IMR-90 (cell line): ENCODE measurements around the gene SMIM44. TPM values are rescaled to one million over a fixed set of nuclear protein-coding genes. Genes with fewer than 3 reads are reported as not detected.

Experiments
- ATAC-seq: fragments of 200-7000 bp; cut with Tn5 transposase; 2 replicates; pipeline ENCODE4 v1.9.1; 2020; ENCODE audit warnings: low read depth, mild to moderate bottlenecking, moderate library complexity
- BruUV-seq: library from RNA; stranded (reverse); fragments of 400-500 nt; replicated peaks from 2 replicates; lab custom pipeline; 2021; lab: Mats Ljungman, UMichigan
- CTCF ChIA-PET: fragments of 300-600 bp; formaldehyde crosslinking; extraction: SDS; loops from one replicate; lab custom pipeline; 2021; ENCODE audit warnings: antibody characterized with exemption; lab: Yijun Ruan, JAX
- POLR2A ChIA-PET: fragments of 300-600 bp; sonication (Branson Sonifier 250); formaldehyde crosslinking; loops from one replicate; lab custom pipeline; 2022; ENCODE audit warnings: antibody characterized with exemption; ENCODE audit not compliant: unreplicated experiment; lab: Charles Lee
- DNase-seq: peaks from one replicate; pipeline ENCODE4 v3.0.0; 2013
- H2AFZ ChIP-seq: replicated peaks from 2 replicates; pipeline ENCODE3; 2013; ENCODE audit warnings: low read length, mild to moderate bottlenecking; ENCODE audit not compliant: poor library complexity
- H2AK5ac ChIP-seq: 2 replicates; pipeline ENCODE4 v1.6.1; 2013; ENCODE audit warnings: low read depth, low read length, inconsistent platforms
- H2AK9ac ChIP-seq: replicated peaks from 2 replicates; pipeline ENCODE3; 2013; ENCODE audit warnings: mild to moderate bottlenecking, low read depth, low read length, moderate library complexity; ENCODE audit not compliant: poor library complexity
- H2BK120ac ChIP-seq: 2 replicates; pipeline ENCODE4 v1.6.1; 2013; ENCODE audit warnings: low read depth, low read length, inconsistent platforms
- H2BK15ac ChIP-seq: 3 replicates; pipeline ENCODE4 v1.6.1; 2013; ENCODE audit warnings: low read depth, low read length, inconsistent platforms
- H2BK20ac ChIP-seq: 2 replicates; pipeline ENCODE4 v1.6.1; 2013; ENCODE audit warnings: low read depth, mild to moderate bottlenecking, inconsistent platforms, low read length, moderate library complexity
- H2BK5ac ChIP-seq: 2 replicates; pipeline ENCODE4 v1.6.1; 2013; ENCODE audit warnings: mild to moderate bottlenecking, low read depth, low read length, inconsistent platforms; ENCODE audit not compliant: poor library complexity, severe bottlenecking
- H3K14ac ChIP-seq: replicated peaks from 2 replicates; pipeline ENCODE4 v1.6.1; 2013; ENCODE audit warnings: low read depth, low read length, inconsistent platforms
- H3K18ac ChIP-seq: 2 replicates; pipeline ENCODE4 v1.6.1; 2013; ENCODE audit warnings: low read depth, low read length, control low read depth
- H3K23ac ChIP-seq: 2 replicates; pipeline ENCODE4 v1.6.1; 2013; ENCODE audit warnings: low read depth, low read length, inconsistent platforms
- H3K27ac ChIP-seq: 2 replicates; pipeline ENCODE4 v1.5.1; 2013; ENCODE audit warnings: mild to moderate bottlenecking, control low read depth, low read length; ENCODE audit not compliant: insufficient read depth
- H3K27me3 ChIP-seq: 2 replicates; pipeline ENCODE4 v1.6.1; 2013; ENCODE audit warnings: low read length; ENCODE audit not compliant: control insufficient read depth, insufficient read depth
- H3K36me3 ChIP-seq: 2 replicates; pipeline ENCODE4 v1.6.1; 2013; ENCODE audit warnings: low read length, mixed read lengths; ENCODE audit not compliant: control insufficient read depth, insufficient read depth
- H3K4ac ChIP-seq: 2 replicates; pipeline ENCODE4 v1.6.1; 2013; ENCODE audit warnings: low read depth, low read length, inconsistent platforms
- H3K4me1 ChIP-seq: 2 replicates; pipeline ENCODE4 v1.6.1; 2013; ENCODE audit warnings: low read length, mixed read lengths; ENCODE audit not compliant: control insufficient read depth, insufficient read depth
- H3K4me2 ChIP-seq: 2 replicates; pipeline ENCODE4 v1.6.1; 2013; ENCODE audit warnings: low read depth, mild to moderate bottlenecking, control low read depth, low read length, moderate library complexity
- H3K4me3 ChIP-seq: 2 replicates; pipeline ENCODE4 v1.5.1; 2013; ENCODE audit warnings: low read depth, mild to moderate bottlenecking, control low read depth, low read length, moderate library complexity; ENCODE audit not compliant: insufficient read depth
- H3K56ac ChIP-seq: 2 replicates; pipeline ENCODE4 v1.6.1; 2013; ENCODE audit warnings: low read length, inconsistent platforms; ENCODE audit not compliant: insufficient read depth; ENCODE audit errors: extremely low read depth
- H3K79me1 ChIP-seq, 2 experiments: 2 replicates each; pipeline ENCODE4 v1.6.1; 2013; ENCODE audit warnings: low read length in 2 of 2, inconsistent platforms in 1 of 2, low read depth in 1 of 2
- H3K9ac ChIP-seq: 2 replicates; pipeline ENCODE4 v1.6.1; 2013; ENCODE audit warnings: low read depth, low read length, control low read depth
- H3K9me1 ChIP-seq: 2 replicates; pipeline ENCODE4 v1.6.1; 2013; ENCODE audit warnings: low read length, inconsistent platforms; ENCODE audit not compliant: insufficient read depth
- H3K9me3 ChIP-seq: 2 replicates; pipeline ENCODE4 v1.6.1; 2013; ENCODE audit warnings: low read length; ENCODE audit not compliant: control insufficient read depth, insufficient read depth
- H4K20me1 ChIP-seq: 2 replicates; pipeline ENCODE4 v1.6.1; 2013; ENCODE audit warnings: low read length, inconsistent platforms; ENCODE audit not compliant: insufficient read depth
- H4K5ac ChIP-seq: 2 replicates; pipeline ENCODE4 v1.6.1; 2013; ENCODE audit warnings: mild to moderate bottlenecking, low read depth, low read length, control low read depth
- H4K8ac ChIP-seq, 2 experiments: 2 replicates each; pipeline ENCODE4 v1.6.1; 2013; ENCODE audit warnings: low read depth in 2 of 2, low read length in 2 of 2, control low read depth in 1 of 2, inconsistent platforms in 1 of 2
- H4K91ac ChIP-seq: 2 replicates; pipeline ENCODE4 v1.6.1; 2013; ENCODE audit warnings: low read depth, low read length, inconsistent platforms; ENCODE audit not compliant: insufficient read depth
- FOS ChIP-seq: fragments of 150-350 bp; IDR thresholded peaks from 2 replicates; pipeline ENCODE4 v1.6.1; 2016; ENCODE audit warnings: low read depth, low read length
- RCOR1 ChIP-seq: IDR thresholded peaks from 2 replicates; pipeline ENCODE4 v1.6.1; 2012; ENCODE audit warnings: mild to moderate bottlenecking, low read length, improper control_type of control experiment; ENCODE audit not compliant: insufficient replicate concordance
- USF2 ChIP-seq: fragments of 150-350 bp; IDR thresholded peaks from 2 replicates; pipeline ENCODE4 v1.6.1; 2017; ENCODE audit warnings: mild to moderate bottlenecking, antibody characterized with exemption, low read length, low read depth
- dilution Hi-C: fragments of 300-500 bp; cut with HindIII; formaldehyde crosslinking; loops from one replicate; pipeline ENCODE4 v1.14.3; 2018; ENCODE audit warnings: low sequenced_read_pairs; ENCODE audit not compliant: unreplicated experiment
- in situ Hi-C: fragments of 300-500 bp; cut with MboI; formaldehyde crosslinking; loops from 3 replicates; pipeline ENCODE4 v1.14.3; 2019; ENCODE audit warnings: low sequenced_read_pairs, inconsistent platforms, mixed read lengths
- intact Hi-C: fragments of 100-400 bp; cut with micrococcal nuclease; formaldehyde crosslinking; loops from 2 replicates; pipeline ENCODE4 v1.10.0; 2022
- polyA plus RNA-seq, 3 experiments: library from polyadenylated mRNA; depleted of rRNA; stranded (reverse); fragments of >200 nt; gene quantifications; 2 replicates each; pipeline ENCODE4 v1.2.3, GENCODE V29; 2012; ENCODE audit warnings: low replicate concordance in 1 of 3
- total RNA-seq: library from RNA; depleted of rRNA; stranded (reverse); fragments of >200 nt; gene quantifications from 2 replicates; pipeline ENCODE4 v1.2.3, GENCODE V29; 2012

SMIM44 gene
- total and polyA plus RNA-seq, 2 of the 4 experiments (the other 2 are of a cell fraction), result not detected

GRCh38 chr19:3477506-3477905, 5.7 kb downstream of the SMIM44 start:
- Histone ChIP-seq H2BK15ac (no peak overlapping the region), H2AFZ (no peak overlapping the region), H3K4me2 (no peak overlapping the region), H2BK120ac (no peak overlapping the region), H2AK9ac (no peak overlapping the region), H4K20me1 (no peaks in the 10 kb centered on the region), H3K4me1 (no peaks in the 10 kb centered on the region), H3K9ac (no peak overlapping the region), H4K8ac (no peak overlapping the region), H3K9me3 (no peaks in the 10 kb centered on the region; the same call in 1 of the 2 replicates), H3K23ac (no peak overlapping the region), H3K4ac (no peak overlapping the region), H3K56ac (no peak overlapping the region), H2BK20ac (no peak overlapping the region), H3K36me3 (no peaks in the 10 kb centered on the region), H4K5ac (no peak overlapping the region), H3K27me3 (peaks cover 39% of the 10 kb centered on the region), H3K9me1 (no peaks in the 10 kb centered on the region), H3K79me1 (no peaks in the 10 kb centered on the region), H4K91ac (no peak overlapping the region), H2AK5ac (no peak overlapping the region), H3K4me3 (no peak overlapping the region), H3K18ac (no peak overlapping the region), H3K14ac (no peak overlapping the region), H3K27ac (no peak overlapping the region), H2BK5ac (peak overlapping the region; percentile 29)
- intact Hi-C loops, result no loop called here
- POLR2A ChIA-PET, result no interaction called here
- TF ChIP-seq FOS (no peak), USF2 (no peak), RCOR1 (no peak)
- CTCF ChIA-PET, result no interaction called here
- dilution Hi-C loops, result no loop called here
- no peak for DNase-seq
- in situ Hi-C loops, result loop anchor here (25.0 kb wide), 1 partner anchor 515 kb away; no protein-coding TSS in a partner anchor
- BruUV-seq, result no TSS peak
- no peak for ATAC-seq
